Pancreas (tissue), 10 donors: ENCODE results near the gene ESRRG. TPM values are rescaled to one million over a fixed set of nuclear protein-coding genes. Genes with fewer than 3 reads are reported as not detected.

Source experiments
- ATAC-seq, 4 donors: fragments of 200-7000 bp; cut with Tn5 transposase; one replicate each; pipeline versions ENCODE4 v1.8.0 to v1.9.1; 2020; ENCODE audit warnings: mild to moderate bottlenecking in 4 of 4, moderate library complexity in 4 of 4
- DNase-seq, 6 donors: peaks; one replicate each; pipeline ENCODE4 v3.0.0-alpha.2; 2020
- FAIRE-seq: peaks from 2 replicates; lab custom pipeline; 2012; peaks lifted over from hg19 to GRCh38; lab: Jason Lieb, UNC
- H3K27ac ChIP-seq, 4 donors: fragments of 200-600 bp; sonication (generic); 1 replicate in 3 of 4; 2 replicates in 1 of 4; pipeline versions ENCODE4 v1.5.0 to v1.8.0; 2020
- H3K27me3 ChIP-seq, 4 donors: fragments of 200-600 bp; one replicate each; pipeline ENCODE4 v1.8.0; 2021
- H3K36me3 ChIP-seq, 3 donors: fragments of 200-600 bp; sonication (generic) in 1 of 3; one replicate each; pipeline versions ENCODE4 v1.5.0 to v1.8.0; 2020 to 2021
- H3K4me1 ChIP-seq, 3 donors: fragments of 200-600 bp; one replicate each; pipeline ENCODE4 v1.8.0; 2021
- H3K4me3 ChIP-seq, 4 donors: fragments of 200-600 bp; sonication (generic) in 2 of 4; one replicate each; pipeline versions ENCODE4 v1.5.0 to v1.8.0; 2020 to 2021
- H3K9me3 ChIP-seq, 4 donors: fragments of 200-600 bp; one replicate each; pipeline ENCODE4 v1.8.0; 2021
- WGBS, 2 donors: extraction: QIAGEN DNeasy Blood & Tissue Kit; methylation state at CpG; one replicate each; pipeline ENCODE4 v1.1.7; 2013; 5-methylcytosine and 5-hydroxymethylcytosine counted together
- intact Hi-C, 3 donors: fragments of 100-400 bp; cut with DNase I; formaldehyde crosslinking; loops; one replicate each; pipeline versions ENCODE4 v1.11.1 to v1.14.2; 2022
- polyA plus RNA-seq, 2 donors: library from polyadenylated mRNA; stranded (reverse); fragments of 200-250 nt; gene quantifications; one replicate each; pipeline ENCODE4 v1.2.3, GENCODE V29; 2013
- total RNA-seq, 6 donors: library from RNA; stranded (reverse); fragmentation: NEBNext Ultra II Directional in 4 of 6; extraction: Animal tissue kit (Norgen Biotek cat#: 25700) in 4 of 6; gene quantifications; one replicate each; pipeline versions ENCODE4 v1.2.1 to v1.2.4, GENCODE V29; 2021 to 2023
- TF ChIP-seq, protein P1 (sequence below), 4 donors: fragments of 200-600 bp; sonication (generic) in 3 of 4; IDR thresholded peaks; one replicate each; pipeline versions ENCODE4 v1.5.0 to v1.8.0; 2021; ENCODE audit warnings: antibody characterized with exemption in 4 of 4
- donor health status: healthy with polysubstance abuse.
- donor health status: DM: no; HTN: no; CAD: no; lungs with moderate emphysema.
- donor health status: DM: no; HTN: no; CAD: no.
- donor health status: control.
- donor health status: control.
- donor health status: Bipolar disorder and iron deficiency.
- donor health status: DM: yes; HTN: yes; CAD: no.
- donor health status: DM: no; HTN: no; CAD: no.
- donor health status: DM: no; HTN: no; CAD: no.
- donor health status: DM: yes; HTN: yes; CAD: no.

ESRRG gene
- total RNA-seq (10 to 100 TPM in 4 of 6 donors, 1 to 10 TPM in 2; 8.2 to 14.9 (median 11.5) TPM), polyA plus RNA-seq (1 to 10 TPM; 3.5 to 3.7 TPM)

DNA sequence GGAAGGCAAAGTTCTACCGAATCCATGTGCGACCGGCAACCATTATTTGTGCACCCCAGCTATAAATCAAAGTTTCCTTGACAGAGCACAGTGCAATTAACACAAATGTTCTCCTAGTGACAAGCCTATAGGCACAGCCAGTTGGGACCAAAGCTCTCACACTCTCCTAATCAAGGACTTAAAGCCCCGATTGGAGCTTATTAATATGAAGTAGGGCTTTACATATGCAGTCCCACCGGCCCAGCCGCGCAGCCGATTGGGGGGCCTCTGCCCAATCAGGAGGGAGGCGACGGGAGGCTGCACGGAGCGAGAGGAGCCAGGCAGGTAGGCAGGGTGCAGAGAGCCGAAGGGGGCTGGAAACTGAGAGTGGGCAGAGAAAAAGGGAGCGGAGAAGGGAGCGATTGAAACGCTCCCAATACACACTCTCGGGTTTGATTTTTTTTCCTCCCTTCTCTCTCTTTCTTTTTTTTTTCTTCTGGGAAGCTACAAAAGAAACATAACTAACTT is at the start of gene ESRRG:
ESRRG (minus strand) TSS at position 156 of the 507 bp plus-strand sequence; CDS start at position 26, 130 bp downstream.
- TF ChIP-seq, protein P1, sequence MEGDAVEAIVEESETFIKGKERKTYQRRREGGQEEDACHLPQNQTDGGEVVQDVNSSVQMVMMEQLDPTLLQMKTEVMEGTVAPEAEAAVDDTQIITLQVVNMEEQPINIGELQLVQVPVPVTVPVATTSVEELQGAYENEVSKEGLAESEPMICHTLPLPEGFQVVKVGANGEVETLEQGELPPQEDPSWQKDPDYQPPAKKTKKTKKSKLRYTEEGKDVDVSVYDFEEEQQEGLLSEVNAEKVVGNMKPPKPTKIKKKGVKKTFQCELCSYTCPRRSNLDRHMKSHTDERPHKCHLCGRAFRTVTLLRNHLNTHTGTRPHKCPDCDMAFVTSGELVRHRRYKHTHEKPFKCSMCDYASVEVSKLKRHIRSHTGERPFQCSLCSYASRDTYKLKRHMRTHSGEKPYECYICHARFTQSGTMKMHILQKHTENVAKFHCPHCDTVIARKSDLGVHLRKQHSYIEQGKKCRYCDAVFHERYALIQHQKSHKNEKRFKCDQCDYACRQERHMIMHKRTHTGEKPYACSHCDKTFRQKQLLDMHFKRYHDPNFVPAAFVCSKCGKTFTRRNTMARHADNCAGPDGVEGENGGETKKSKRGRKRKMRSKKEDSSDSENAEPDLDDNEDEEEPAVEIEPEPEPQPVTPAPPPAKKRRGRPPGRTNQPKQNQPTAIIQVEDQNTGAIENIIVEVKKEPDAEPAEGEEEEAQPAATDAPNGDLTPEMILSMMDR (IDR thresholded peaks at IDR 0.05): no peak
- Histone ChIP-seq H3K27ac (no peak within 1 kb of the TSS), H3K27me3 (no peaks in the 10 kb centered on the region), H3K4me3 (peak within 1 kb of the TSS in 3 of 4 donors; percentile 7 to 40 (median 27)), H3K4me1 (peaks cover 0 to 10% (median 0%) of the 10 kb centered on the region in 3 donors), H3K36me3 (no peaks in the 10 kb centered on the region), H3K9me3 (no peaks in the 10 kb centered on the region)
- peak; percentile 89 to 99 (median 96) for ATAC-seq
- intact Hi-C loops: no loop called here
- no peak for FAIRE-seq
- DNase-seq: peak; percentile 37 to 83 (median 59)
- 0 to 1% methylated on average over 17 of the region's 17 CpGs for WGBS, 2 donors

DNA sequence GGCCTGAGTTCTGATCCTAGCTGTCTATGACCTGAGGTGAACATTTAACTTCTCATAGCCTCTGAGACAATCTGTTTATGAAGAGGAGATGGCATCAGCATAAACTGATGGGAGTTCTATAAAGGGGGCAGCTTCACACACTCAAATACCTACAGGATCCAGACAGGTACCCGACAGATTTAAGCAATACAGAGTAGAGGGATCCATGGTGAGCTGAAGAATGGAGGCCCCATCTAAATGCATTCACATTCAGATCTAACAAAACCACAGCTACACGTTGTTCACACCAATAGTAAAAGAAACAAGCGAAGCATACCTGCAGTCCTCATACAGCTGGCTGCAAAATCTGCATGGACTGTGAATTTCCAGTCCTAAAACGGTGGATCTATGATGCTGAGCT is 48.7 kb upstream of the ESRRG start:
- DNase-seq: no peak
- Histone ChIP-seq H3K4me3 (no peak overlapping the region), H3K36me3 (no peaks in the 10 kb centered on the region), H3K9me3 (no peaks in the 10 kb centered on the region), H3K27ac (no peak overlapping the region), H3K27me3 (no peaks in the 10 kb centered on the region), H3K4me1 (no peaks in the 10 kb centered on the region)
- intact Hi-C loops: no loop called here
- no peak for FAIRE-seq
- WGBS, 2 donors: 65 to 71% methylated on average over 4 of the region's 4 CpGs
- TF ChIP-seq, protein P1 (IDR thresholded peaks at IDR 0.05): no peak
- ATAC-seq: no peak

DNA sequence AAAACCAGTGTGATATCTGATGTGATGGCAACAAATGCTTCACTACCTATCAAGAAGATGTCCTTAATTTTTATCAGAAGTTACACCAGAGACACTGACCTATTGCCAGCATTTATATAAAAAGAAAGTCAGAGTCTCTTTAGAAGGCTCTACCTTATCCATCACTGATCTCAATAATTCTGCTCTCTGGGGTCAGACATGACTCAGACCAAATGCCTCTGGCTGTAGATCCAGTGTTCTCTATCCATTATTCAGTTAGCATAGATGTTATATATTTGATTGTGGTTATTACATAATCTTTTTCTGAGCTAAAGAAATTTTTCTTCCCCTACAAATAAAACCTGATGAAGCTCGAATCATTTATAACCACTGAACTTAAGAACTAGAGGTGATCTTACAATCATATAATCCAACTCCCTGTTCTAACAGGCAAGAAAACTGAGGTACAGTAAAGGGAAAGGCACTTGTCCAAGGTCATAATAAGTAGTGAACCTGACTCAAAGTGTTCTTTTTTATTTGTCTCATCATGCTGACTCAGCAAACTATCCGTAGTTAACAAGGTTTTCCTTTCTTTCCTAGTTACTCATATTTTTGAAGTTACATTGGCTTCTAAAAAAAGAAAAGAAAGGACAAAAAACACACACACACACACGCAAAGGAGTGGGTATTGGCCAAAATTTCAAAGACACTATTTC is 43.6 kb upstream of the ESRRG start:
- H3K27ac ChIP-seq: no peak overlapping the region
- no peak overlapping the region for H3K4me3 ChIP-seq
- intact Hi-C loops: no loop called here
- H3K4me1 ChIP-seq: no peaks in the 10 kb centered on the region
- DNase-seq (no peak), ATAC-seq (no peak), FAIRE-seq (no peak)
- WGBS, 2 donors: 55 to 60% methylated on average over 3 of the region's 3 CpGs
- H3K27me3 ChIP-seq: no peaks in the 10 kb centered on the region
- TF ChIP-seq, protein P1 (IDR thresholded peaks at IDR 0.05): no peak
- no peaks in the 10 kb centered on the region for H3K36me3 ChIP-seq
- H3K9me3 ChIP-seq: no peaks in the 10 kb centered on the region

DNA sequence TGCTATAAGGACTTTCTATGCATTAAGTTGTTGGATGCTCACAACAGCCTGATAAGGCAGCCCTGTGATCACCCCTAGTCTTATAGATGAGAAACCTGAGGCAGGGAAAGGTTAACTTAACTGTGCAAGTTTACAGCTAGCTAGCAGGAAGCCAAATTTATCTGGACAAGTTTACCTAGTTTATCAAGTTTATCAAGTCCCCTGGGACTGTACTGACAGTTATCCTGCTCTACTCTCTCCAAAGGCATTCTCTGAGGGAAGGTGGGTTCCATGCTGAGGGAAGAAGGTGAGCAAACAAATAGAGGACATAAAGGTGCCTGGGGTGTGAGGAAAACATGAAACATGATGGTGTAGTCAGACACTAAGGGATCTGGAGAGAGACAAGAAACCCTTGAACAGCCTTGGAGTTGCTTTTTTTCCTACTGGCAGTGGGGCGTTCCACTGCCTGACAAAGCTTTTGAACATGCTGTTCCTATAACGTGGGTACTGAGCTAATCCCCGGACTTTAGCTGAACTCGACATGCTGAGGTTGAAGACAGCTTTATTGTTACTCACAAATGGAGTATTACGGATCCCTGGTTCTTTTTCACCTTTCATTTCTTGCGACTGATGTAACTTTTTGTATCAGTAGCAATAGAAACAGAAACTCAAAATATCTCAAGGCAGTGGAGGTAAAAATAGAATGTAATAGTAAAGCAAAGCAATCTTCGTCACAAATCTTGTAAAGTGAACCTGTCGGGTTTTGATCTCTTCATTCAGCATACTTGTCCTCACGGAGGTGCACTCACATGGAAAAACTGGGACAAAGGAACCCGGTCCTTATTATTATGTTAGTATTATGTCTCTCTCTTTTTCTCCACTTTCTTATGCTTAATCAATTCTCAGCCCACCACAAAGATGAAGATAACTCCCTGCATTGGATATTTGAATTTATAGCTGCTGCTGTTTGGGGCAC is 42.4 kb upstream of the ESRRG start:
- TF ChIP-seq, protein P1 (IDR thresholded peaks at IDR 0.05): no peak
- no peaks in the 10 kb centered on the region for H3K4me1 ChIP-seq
- H3K36me3 ChIP-seq: no peaks in the 10 kb centered on the region
- no peak overlapping the region for H3K4me3 ChIP-seq
- no peak overlapping the region for H3K27ac ChIP-seq
- no peak for ATAC-seq
- no peak for FAIRE-seq
- H3K27me3 ChIP-seq: no peaks in the 10 kb centered on the region
- WGBS, 2 donors: 74% methylated on average over 10 of the region's 10 CpGs
- H3K9me3 ChIP-seq: no peaks in the 10 kb centered on the region
- intact Hi-C loops: no loop called here
- no peak for DNase-seq
